ENCODE results near the gene CSMD2. TPM values are rescaled to one million over a fixed set of nuclear protein-coding genes. Genes with fewer than 3 reads are reported as not detected.
A peak's percentile ranks its signal among the peaks of the same experiment; 100 is the strongest.

CSMD2 gene
- total RNA-seq, 1 donor from 2014 or later: 0.70 TPM

GRCh38 chr1:33979341-33979740, 185.7 kb downstream of the CSMD2 start:
- intact Hi-C loops (cut with DNase I): no loop called here
- DNase-seq (ENCODE audit: low spot score): no peak

GRCh38 chr1:33975961-33976360, 189.1 kb downstream of the CSMD2 start:
- intact Hi-C loops (cut with DNase I): no loop called here
- DNase-seq (ENCODE audit: low spot score): peak; percentile 60

GRCh38 chr1:33973799-33974545, 191.1 kb downstream of the CSMD2 start:
- DNase-seq (ENCODE audit: low spot score): peak; percentile 71
- intact Hi-C loops (cut with DNase I): loop anchor here (2.0 to 5.0 kb wide), 2 partner anchors 71 to 83 kb away; no protein-coding TSS in a partner anchor

GRCh38 chr1:33972676-33973395, 192.2 kb downstream of the CSMD2 start:
- no peak for DNase-seq (ENCODE audit: low spot score)

GRCh38 chr1:33971913-33972312, 193.1 kb downstream of the CSMD2 start:
- no peak for DNase-seq (ENCODE audit: low spot score)
- intact Hi-C loops (cut with DNase I): loop anchor here (2.0 to 5.0 kb wide), 2 partner anchors 69 to 85 kb away; no protein-coding TSS in a partner anchor

More at GRCh38 chr1:33972676-33973395, 192.2 kb downstream of the CSMD2 start:
- intact Hi-C loops (cut with DNase I): loop anchor here (2.0 to 5.0 kb wide), 2 partner anchors 70 to 84 kb away; no protein-coding TSS in a partner anchor

- DNase-seq (ENCODE audit: low spot score): peak; percentile 58
- intact Hi-C loops (cut with DNase I): loop anchor here (5.0 kb wide), 1 partner anchor 86 kb away; no protein-coding TSS in a partner anchor
Measured at GRCh38 chr1:33971018-33971710, 193.9 kb downstream of the CSMD2 start.

- DNase-seq (ENCODE audit: low spot score): peak; percentile 63
- intact Hi-C loops (cut with DNase I): loop anchor here (5.0 kb wide), 1 partner anchor 87 kb away; no protein-coding TSS in a partner anchor
Measured at GRCh38 chr1:33970148-33970825, 194.7 kb downstream of the CSMD2 start.

- peak; percentile 2 for DNase-seq (ENCODE audit: low spot score)
- intact Hi-C loops (cut with DNase I): no loop called here
Measured at GRCh38 chr1:33966346-33967141, 198.5 kb downstream of the CSMD2 start.

GRCh38 chr1:33965086-33965485, 199.9 kb downstream of the CSMD2 start:
- peak; percentile 36 for DNase-seq (ENCODE audit: low spot score)
- intact Hi-C loops (cut with DNase I): no loop called here

GRCh38 chr1:33962061-33962460, 203.0 kb downstream of the CSMD2 start:
- intact Hi-C loops (cut with DNase I): no loop called here
- DNase-seq (ENCODE audit: low spot score): no peak

- intact Hi-C loops (cut with DNase I): no loop called here
- DNase-seq (ENCODE audit: low spot score): no peak
Measured at GRCh38 chr1:33960188-33960895, 204.7 kb downstream of the CSMD2 start.

GRCh38 chr1:33957854-33958253, 207.2 kb downstream of the CSMD2 start:
- DNase-seq (ENCODE audit: low spot score): no peak
- intact Hi-C loops (cut with DNase I): no loop called here

- no peak for DNase-seq (ENCODE audit: low spot score)
- intact Hi-C loops (cut with DNase I): no loop called here
Measured at GRCh38 chr1:33955096-33955495, 209.9 kb downstream of the CSMD2 start.

- intact Hi-C loops (cut with DNase I): no loop called here
- DNase-seq (ENCODE audit: low spot score): peak; percentile 38
Measured at GRCh38 chr1:33949570-33949969, 215.5 kb downstream of the CSMD2 start.

- DNase-seq (ENCODE audit: low spot score): no peak
- intact Hi-C loops (cut with DNase I): no loop called here
Measured at GRCh38 chr1:33948291-33948690, 216.7 kb downstream of the CSMD2 start.

- DNase-seq (ENCODE audit: low spot score): no peak
- intact Hi-C loops (cut with DNase I): no loop called here
Measured at GRCh38 chr1:33946836-33947235, 218.2 kb downstream of the CSMD2 start.

- peak; percentile 39 for DNase-seq (ENCODE audit: low spot score)
- intact Hi-C loops (cut with DNase I): no loop called here
Measured at GRCh38 chr1:33944846-33945245, 220.2 kb downstream of the CSMD2 start.

GRCh38 chr1:33943978-33944377, 221.1 kb downstream of the CSMD2 start:
- intact Hi-C loops (cut with DNase I): no loop called here
- DNase-seq (ENCODE audit: low spot score): peak; percentile 10
